KMS-11 (cell line): ENCODE results near the gene PLEKHO2.

Source experiments
- H2AFZ ChIP-seq: fragments of 200-600 bp; sonication (generic); 2 replicates; pipeline ENCODE4 v1.6.1; 2016; ENCODE audit warnings: antibody characterized with exemption, mixed run types, low read depth
- H3K27ac ChIP-seq: fragments of 200-600 bp; sonication (generic); 2 replicates; pipeline ENCODE4 v1.6.1; 2016; ENCODE audit warnings: mild to moderate bottlenecking, mixed run types
- H3K27me3 ChIP-seq: fragments of 200-600 bp; sonication (generic); 2 replicates; pipeline ENCODE4 v1.6.1; 2017; ENCODE audit warnings: mild to moderate bottlenecking, low read depth, mixed run types, moderate library complexity; ENCODE audit not compliant: insufficient read depth
- H3K36me3 ChIP-seq: fragments of 200-600 bp; sonication (generic); 2 replicates; pipeline ENCODE4 v1.6.1; 2017; ENCODE audit warnings: mild to moderate bottlenecking, mixed run types; ENCODE audit not compliant: insufficient read depth
- H3K4me1 ChIP-seq: fragments of 200-600 bp; sonication (generic); 2 replicates; pipeline ENCODE4 v1.6.1; 2016; ENCODE audit warnings: mild to moderate bottlenecking, low read depth, mixed run types; ENCODE audit not compliant: poor library complexity, severe bottlenecking
- H3K4me2 ChIP-seq: fragments of 200-600 bp; sonication (generic); 2 replicates; pipeline ENCODE4 v1.7.0; 2016; ENCODE audit warnings: mild to moderate bottlenecking, mixed run types
- H3K4me3 ChIP-seq: fragments of 200-600 bp; sonication (generic); IDR thresholded peaks from 2 replicates; pipeline ENCODE4 v1.6.1; 2017; ENCODE audit warnings: low read depth, low read length, mixed read lengths; ENCODE audit not compliant: insufficient read depth
- H3K79me2 ChIP-seq: fragments of 200-600 bp; sonication (generic); 2 replicates; pipeline ENCODE4 v1.6.1; 2016; ENCODE audit warnings: low read depth, mixed run types; ENCODE audit not compliant: insufficient read depth
- H3K9ac ChIP-seq: fragments of 200-600 bp; sonication (generic); 2 replicates; pipeline ENCODE4 v1.6.1; 2016; ENCODE audit warnings: mild to moderate bottlenecking, mixed run types
- H4K20me1 ChIP-seq: fragments of 200-600 bp; sonication (generic); 2 replicates; pipeline ENCODE4 v1.6.1; 2016; ENCODE audit warnings: mild to moderate bottlenecking, mixed run types; ENCODE audit not compliant: insufficient read depth
- TF ChIP-seq, protein P1 (sequence below): fragments of 200-600 bp; sonication (generic); conservative IDR thresholded peaks from 2 replicates; pipeline ENCODE4 v1.6.1; 2017; ENCODE audit warnings: low read depth, mild to moderate bottlenecking, antibody characterized with exemption, low read length, moderate library complexity, mixed read lengths

The PLEKHO2 gene

DNA sequence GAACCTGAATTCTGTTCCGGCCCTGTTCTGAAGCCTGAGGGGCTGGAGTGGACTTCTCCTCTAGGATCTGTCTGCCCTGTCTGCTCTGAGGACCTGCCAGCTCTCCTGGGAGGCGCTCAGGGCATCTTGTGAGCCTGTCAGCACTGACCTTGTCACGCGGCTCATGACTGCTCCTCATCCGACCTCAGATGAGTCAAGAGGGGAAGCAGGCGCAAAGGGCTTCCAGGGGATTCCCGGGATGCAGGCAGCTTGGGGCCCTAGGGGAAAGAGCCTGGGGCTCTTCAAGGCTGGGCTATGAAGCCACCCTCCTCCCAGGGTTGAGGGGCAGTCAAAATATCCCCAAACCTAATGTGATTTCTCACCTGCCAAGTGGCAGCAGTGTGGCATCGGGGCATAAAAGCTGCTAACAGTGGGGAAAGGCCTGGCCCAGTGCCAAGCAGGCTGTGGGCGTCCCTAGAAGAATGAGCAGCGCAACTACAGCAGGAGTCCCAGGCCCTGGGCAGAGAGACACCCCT, 42.3 kb downstream of the PLEKHO2 start:
- H3K4me3 ChIP-seq, result no peak overlapping the region
- H4K20me1 ChIP-seq, result no peaks in the 10 kb centered on the region
- peaks cover 14% of the 10 kb centered on the region for H3K4me1 ChIP-seq
- H3K79me2 ChIP-seq, result no peaks in the 10 kb centered on the region
- TF ChIP-seq, protein P1, sequence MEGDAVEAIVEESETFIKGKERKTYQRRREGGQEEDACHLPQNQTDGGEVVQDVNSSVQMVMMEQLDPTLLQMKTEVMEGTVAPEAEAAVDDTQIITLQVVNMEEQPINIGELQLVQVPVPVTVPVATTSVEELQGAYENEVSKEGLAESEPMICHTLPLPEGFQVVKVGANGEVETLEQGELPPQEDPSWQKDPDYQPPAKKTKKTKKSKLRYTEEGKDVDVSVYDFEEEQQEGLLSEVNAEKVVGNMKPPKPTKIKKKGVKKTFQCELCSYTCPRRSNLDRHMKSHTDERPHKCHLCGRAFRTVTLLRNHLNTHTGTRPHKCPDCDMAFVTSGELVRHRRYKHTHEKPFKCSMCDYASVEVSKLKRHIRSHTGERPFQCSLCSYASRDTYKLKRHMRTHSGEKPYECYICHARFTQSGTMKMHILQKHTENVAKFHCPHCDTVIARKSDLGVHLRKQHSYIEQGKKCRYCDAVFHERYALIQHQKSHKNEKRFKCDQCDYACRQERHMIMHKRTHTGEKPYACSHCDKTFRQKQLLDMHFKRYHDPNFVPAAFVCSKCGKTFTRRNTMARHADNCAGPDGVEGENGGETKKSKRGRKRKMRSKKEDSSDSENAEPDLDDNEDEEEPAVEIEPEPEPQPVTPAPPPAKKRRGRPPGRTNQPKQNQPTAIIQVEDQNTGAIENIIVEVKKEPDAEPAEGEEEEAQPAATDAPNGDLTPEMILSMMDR, result no peak
- no peaks in the 10 kb centered on the region for H3K36me3 ChIP-seq
- H2AFZ ChIP-seq, result no peak overlapping the region
- no peak overlapping the region for H3K9ac ChIP-seq
- no peaks in the 10 kb centered on the region for H3K27me3 ChIP-seq
- H3K4me2 ChIP-seq, result no peak overlapping the region
- H3K27ac ChIP-seq, result no peak overlapping the region

DNA sequence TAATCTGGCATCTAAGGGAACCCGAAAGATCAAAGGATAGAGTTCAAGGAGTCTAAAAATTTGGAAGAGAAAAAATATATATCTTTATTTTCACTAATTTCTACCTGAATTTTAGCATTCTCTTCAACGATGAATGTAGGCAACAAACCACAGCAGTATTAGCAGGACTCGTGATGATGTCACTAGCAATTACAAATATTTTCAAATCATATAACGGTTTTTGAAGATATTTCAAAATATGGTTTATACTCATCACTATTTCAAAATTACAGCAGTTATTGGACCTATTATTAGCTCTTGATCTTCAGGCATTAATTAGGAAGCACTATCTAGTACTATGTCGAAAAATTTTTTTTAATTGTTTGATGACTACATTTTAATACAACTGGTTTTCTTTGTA, 43.0 kb downstream of the PLEKHO2 start:
- no peaks in the 10 kb centered on the region for H4K20me1 ChIP-seq
- TF ChIP-seq, protein P1, result no peak
- H3K27me3 ChIP-seq, result no peaks in the 10 kb centered on the region
- no peak overlapping the region for H3K4me2 ChIP-seq
- H3K4me1 ChIP-seq, result peaks cover 14% of the 10 kb centered on the region
- H3K27ac ChIP-seq, result no peak overlapping the region
- H3K9ac ChIP-seq, result no peak overlapping the region
- no peaks in the 10 kb centered on the region for H3K36me3 ChIP-seq
- H3K4me3 ChIP-seq, result no peak overlapping the region
- no peaks in the 10 kb centered on the region for H3K79me2 ChIP-seq
- no peak overlapping the region for H2AFZ ChIP-seq

DNA sequence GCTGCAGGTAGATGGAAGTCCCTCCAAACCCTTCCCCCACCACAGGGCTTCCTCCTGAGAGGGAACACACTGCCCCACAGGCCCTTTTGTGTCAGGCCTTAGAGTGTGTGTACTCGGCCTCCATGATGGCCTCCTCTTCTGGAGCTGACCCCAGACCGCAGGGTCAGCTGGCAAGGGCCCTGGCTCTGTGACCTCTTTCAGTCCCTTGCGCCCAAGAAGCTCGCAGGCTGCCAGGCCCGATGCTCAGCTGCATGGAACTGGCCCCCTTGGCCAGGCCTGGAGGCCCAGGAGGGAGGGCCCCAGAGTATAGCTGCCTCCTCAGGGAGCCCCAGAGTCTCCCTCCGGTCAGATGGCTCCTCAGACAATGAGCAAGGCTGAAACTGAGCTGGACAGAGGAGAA, 46.6 kb downstream of the PLEKHO2 start:
- Histone ChIP-seq H3K4me2 (no peak overlapping the region), H3K27me3 (no peaks in the 10 kb centered on the region), H3K36me3 (no peaks in the 10 kb centered on the region), H3K79me2 (no peaks in the 10 kb centered on the region), H3K4me1 (peaks cover 40% of the 10 kb centered on the region), H2AFZ (no peak overlapping the region), H3K9ac (no peak overlapping the region), H3K4me3 (no peak overlapping the region), H4K20me1 (no peaks in the 10 kb centered on the region), H3K27ac (no peak overlapping the region)
- TF ChIP-seq, protein P1, result no peak

DNA sequence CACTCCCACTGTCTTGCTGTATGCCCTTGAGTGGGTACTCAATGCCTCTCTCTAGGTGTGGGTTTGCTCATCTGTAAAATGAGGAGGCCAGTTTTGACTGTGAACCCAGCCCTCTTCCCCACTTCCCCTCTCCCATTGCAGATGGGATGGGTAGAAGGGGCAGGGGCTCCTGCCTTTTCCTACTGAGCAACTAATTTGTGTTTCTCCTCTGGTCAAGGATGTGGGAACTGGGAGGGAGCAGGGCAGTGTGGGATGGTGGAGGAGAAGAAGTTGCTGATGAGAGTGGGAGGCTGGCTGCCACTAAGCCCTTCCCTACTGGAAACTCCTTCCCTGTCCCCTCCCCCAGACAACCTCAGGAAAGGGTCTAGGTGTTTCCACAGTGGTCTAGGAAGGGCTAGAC, 49.8 kb downstream of the PLEKHO2 start:
- Histone ChIP-seq H3K27me3 (no peaks in the 10 kb centered on the region), H2AFZ (peak overlapping the region; percentile 72), H3K4me2 (peak overlapping the region; percentile 99), H4K20me1 (no peaks in the 10 kb centered on the region), H3K79me2 (no peaks in the 10 kb centered on the region), H3K27ac (peak overlapping the region; percentile 98), H3K4me1 (peaks cover 48% of the 10 kb centered on the region), H3K9ac (peak overlapping the region; percentile 19; the same call in 1 of the 2 replicates), H3K4me3 (no peak overlapping the region), H3K36me3 (no peaks in the 10 kb centered on the region)
- TF ChIP-seq, protein P1, result no peak
